HG03066 (cell line): Measurements from ENCODE around the gene ALAS1.

Experiments
- ATAC-seq: cut with Tn5 transposase; IDR thresholded peaks from one replicate; pipeline ENCODE4 v1.9.1; 2021; ENCODE audit warnings: low read depth; ENCODE audit not compliant: unreplicated experiment

The ALAS1 gene

GRCh38 chr3:52246728-52247408, 48.9 kb downstream of the ALAS1 start:
- ATAC-seq: no peak

GRCh38 chr3:52247409-52248164, 49.6 kb downstream of the ALAS1 start:
- no peak for ATAC-seq

GRCh38 chr3:52248165-52248541, 50.2 kb downstream of the ALAS1 start:
- no peak for ATAC-seq

GRCh38 chr3:52248816-52249547, 51.0 kb downstream of the ALAS1 start:
- no peak for ATAC-seq

- no peak for ATAC-seq
Observed at GRCh38 chr3:52249683-52250082, 51.7 kb downstream of the ALAS1 start.

GRCh38 chr3:52250122-52250521, 52.2 kb downstream of the ALAS1 start:
- no peak for ATAC-seq

- ATAC-seq: peak; percentile 95
Observed at GRCh38 chr3:52253314-52254304, 55.6 kb downstream of the ALAS1 start.

- ATAC-seq: no peak
Observed at GRCh38 chr3:52254608-52255007, 56.6 kb downstream of the ALAS1 start.

- no peak for ATAC-seq
Observed at GRCh38 chr3:52256159-52256558, 58.2 kb downstream of the ALAS1 start.

- ATAC-seq: no peak
Observed at GRCh38 chr3:52256622-52257021, 58.7 kb downstream of the ALAS1 start.

GRCh38 chr3:52257911-52258310, 60.0 kb downstream of the ALAS1 start:
- ATAC-seq: no peak

- no peak for ATAC-seq
Observed at GRCh38 chr3:52259035-52259434, 61.1 kb downstream of the ALAS1 start.

GRCh38 chr3:52259448-52259847, 61.5 kb downstream of the ALAS1 start:
- no peak for ATAC-seq

- ATAC-seq: no peak
Observed at GRCh38 chr3:52262447-52262846, 64.5 kb downstream of the ALAS1 start.
